Stimulated activated CD4-positive, alpha-beta T cell treated with anti-CD3 and anti-CD28 coated beads, Interleukin-12 subunit alpha, Interleukin-12 subunit beta, amount 100 ng/mL, for 48 hours (primary cell): ENCODE measurements around the gene KLHL6.
"Not testable (repeated sequence)": the region's sequence is repeated elsewhere in the genome, so short reads cannot be mapped to it uniquely, and the experiment has no call there.

Source experiments
- DNase-seq, 3 donors: peaks; one replicate each; pipeline ENCODE4 v3.0.0-alpha.2; 2020; ENCODE audit warnings: low read depth in 2 of 3, low spot score in 1 of 3

KLHL6 gene

GRCh38 chr3:183449791-183450190 lies 105.7 kb downstream of the KLHL6 start:
- no peak for DNase-seq

DNA sequence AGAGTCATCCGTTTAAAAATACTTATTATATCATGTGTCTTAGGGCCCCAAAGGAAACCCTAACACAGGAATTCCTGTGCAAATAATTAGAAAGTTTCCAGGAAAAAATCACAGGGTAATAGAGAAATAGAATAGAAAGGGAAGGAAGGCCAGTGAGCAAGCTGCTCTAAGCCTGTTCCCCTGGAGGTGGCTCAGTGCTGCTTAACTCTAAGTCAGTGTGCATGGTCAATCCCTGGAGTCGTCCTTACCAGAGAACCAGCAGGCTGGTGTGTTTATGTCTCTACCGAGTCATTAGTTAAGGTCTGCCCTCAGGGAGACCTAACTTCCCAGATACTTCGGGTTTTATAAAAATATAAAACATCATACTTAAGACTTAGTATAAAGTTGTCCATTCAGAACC lies 106.1 kb downstream of the KLHL6 start:
- DNase-seq = no peak

GRCh38 chr3:183448369-183449128 lies 107.0 kb downstream of the KLHL6 start:
- no peak for DNase-seq

DNA sequence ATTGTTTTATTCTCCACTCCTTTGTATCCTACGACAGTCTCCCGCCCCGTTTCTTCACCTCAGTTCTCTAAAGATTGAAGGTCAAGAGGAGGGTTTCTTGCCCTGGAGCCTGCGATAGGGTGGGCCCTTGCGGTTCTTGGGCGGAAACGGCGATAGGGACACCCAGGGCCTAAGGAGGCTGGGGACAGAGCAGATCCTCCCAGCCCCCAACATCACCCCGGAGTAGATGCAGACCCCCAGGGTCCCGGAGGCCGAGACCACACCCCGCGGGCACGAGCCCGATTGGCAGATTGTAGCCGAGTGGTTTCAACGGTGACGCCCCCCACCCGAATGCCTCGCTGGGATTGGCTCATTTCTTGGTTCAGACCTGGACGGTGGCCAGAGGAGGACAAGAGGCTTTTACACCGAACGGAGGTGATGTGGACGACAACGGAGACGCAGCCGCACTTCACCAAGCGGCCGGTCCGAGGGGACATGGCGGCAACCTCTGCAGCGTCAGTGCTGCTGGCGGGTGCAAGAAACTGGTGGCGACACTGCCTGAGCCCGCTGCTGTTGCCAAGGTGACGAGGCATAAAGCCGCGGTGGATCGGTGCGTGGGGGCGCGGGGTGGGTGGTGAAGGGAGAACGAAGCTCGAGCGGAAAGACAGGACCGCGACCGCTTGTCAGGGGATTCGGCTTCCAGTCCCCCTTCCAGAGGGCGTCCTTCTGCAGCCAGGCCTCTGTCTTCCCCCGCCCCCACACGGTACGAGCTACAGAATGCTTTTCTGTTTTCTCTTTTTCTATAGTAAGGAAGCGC lies 108.1 kb downstream of the KLHL6 start:
- DNase-seq = peak; percentile 72 to 76 (median 75)

- no peak for DNase-seq
Observed at GRCh38 chr3:183446838-183447205, 108.7 kb downstream of the KLHL6 start.

- DNase-seq = no peak
Observed at GRCh38 chr3:183444748-183445147, 110.8 kb downstream of the KLHL6 start.

- DNase-seq = no peak
Observed at GRCh38 chr3:183443395-183444385, 111.8 kb downstream of the KLHL6 start.

GRCh38 chr3:183442994-183443393 lies 112.5 kb downstream of the KLHL6 start:
- DNase-seq = no peak

DNA sequence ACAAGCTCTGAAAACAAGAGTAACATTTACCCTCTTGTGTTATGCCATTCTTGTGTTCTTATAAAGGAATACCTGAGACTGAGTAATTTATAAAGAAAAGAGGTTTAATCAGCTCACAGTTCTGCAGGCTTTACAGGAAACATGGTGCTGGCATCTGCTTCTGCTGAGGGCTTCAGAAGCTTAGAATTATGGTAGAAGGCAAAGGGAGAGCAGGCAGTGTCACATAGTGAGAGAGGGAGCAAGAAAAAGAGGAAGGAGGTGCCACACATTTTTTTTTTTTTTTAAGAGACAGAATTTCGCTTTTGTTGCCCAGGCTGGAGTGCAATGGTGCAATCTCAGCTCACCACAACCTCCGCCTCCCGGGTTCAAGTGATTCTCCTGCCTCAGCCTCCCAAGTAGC lies 115.0 kb downstream of the KLHL6 start:
- DNase-seq = not testable (repeated sequence)

DNA sequence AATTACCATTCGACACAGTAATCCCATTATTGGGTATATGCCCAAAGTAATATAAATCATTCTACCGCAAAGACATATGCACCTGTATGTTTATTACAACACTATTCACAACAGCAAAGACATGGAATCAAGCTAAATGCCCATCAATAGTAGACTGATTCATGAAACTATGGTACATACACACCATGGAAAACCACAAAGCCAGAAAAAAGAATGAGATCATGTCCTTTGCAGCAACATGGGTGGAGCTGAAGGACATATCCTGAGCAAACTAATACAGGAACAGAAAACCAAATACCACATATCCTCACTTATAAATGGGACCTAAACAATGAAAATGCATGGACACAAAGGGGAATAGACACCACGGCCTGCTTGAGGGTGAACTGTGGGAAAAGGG lies 116.0 kb downstream of the KLHL6 start:
- no peak for DNase-seq

DNA sequence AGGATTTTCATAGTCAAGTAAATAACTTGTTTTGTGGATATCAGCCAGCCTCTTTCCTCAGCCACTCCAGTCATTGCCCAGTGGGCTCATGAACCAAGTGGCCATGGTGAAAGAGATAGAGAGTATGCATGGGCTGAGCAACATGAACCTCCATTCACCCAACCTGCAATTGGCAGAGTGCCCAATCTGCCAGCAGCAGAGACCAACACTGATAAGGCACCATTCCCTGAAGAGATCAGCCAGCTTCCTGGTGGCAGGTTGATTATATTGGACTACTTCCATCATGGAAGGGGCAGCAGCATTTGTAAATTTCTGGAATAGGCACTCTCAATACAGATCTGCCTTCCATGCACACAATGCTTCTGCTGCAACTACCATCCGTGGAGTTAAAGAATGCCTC lies 116.8 kb downstream of the KLHL6 start:
- no peak for DNase-seq

GRCh38 chr3:183437666-183438564 lies 117.6 kb downstream of the KLHL6 start:
- no peak for DNase-seq
